Measurements from ENCODE around the gene NTF3. TPM values are rescaled to one million over a fixed set of nuclear protein-coding genes. Genes with fewer than 3 reads are reported as not detected.

NTF3 gene
- total RNA-seq, 2 donors from 2014 or later: 0.71 to 4.1 TPM

GRCh38 chr12:5460817-5461216, 28.9 kb downstream of the NTF3 start:
- Mint-ChIP-seq H3K4me3 (no peak overlapping the region), H3K4me1 (peaks cover 3% of the 10 kb centered on the region), H3K27me3 (ENCODE audit: insufficient read depth) (peaks cover 4% of the 10 kb centered on the region), H3K27ac (no peak overlapping the region), H3K36me3 (ENCODE audit: low read depth) (no peaks in the 10 kb centered on the region), H3K9me3 (no peaks in the 10 kb centered on the region)
- Histone ChIP-seq H3K9ac (ENCODE audit: extremely low read depth, low read length, poor library complexity, severe bottlenecking) (no peak overlapping the region), H3K9me3 (ENCODE audit: control insufficient read depth, low read length) (no peaks in the 10 kb centered on the region), H3K36me3 (ENCODE audit: control insufficient read depth, insufficient read depth, low read length) (no peaks in the 10 kb centered on the region), H3K27ac (ENCODE audit: low read depth, low read length) (no peak overlapping the region), H3K4me1 (ENCODE audit: control insufficient read depth, insufficient read depth, low read length) (no peaks in the 10 kb centered on the region), H3K4me3 (ENCODE audit: low read length) (no peak overlapping the region), H3K27me3 (ENCODE audit: control insufficient read depth, insufficient read depth, low read length, poor library complexity, severe bottlenecking) (no peaks in the 10 kb centered on the region)
- TF ChIP-seq, protein P1, sequence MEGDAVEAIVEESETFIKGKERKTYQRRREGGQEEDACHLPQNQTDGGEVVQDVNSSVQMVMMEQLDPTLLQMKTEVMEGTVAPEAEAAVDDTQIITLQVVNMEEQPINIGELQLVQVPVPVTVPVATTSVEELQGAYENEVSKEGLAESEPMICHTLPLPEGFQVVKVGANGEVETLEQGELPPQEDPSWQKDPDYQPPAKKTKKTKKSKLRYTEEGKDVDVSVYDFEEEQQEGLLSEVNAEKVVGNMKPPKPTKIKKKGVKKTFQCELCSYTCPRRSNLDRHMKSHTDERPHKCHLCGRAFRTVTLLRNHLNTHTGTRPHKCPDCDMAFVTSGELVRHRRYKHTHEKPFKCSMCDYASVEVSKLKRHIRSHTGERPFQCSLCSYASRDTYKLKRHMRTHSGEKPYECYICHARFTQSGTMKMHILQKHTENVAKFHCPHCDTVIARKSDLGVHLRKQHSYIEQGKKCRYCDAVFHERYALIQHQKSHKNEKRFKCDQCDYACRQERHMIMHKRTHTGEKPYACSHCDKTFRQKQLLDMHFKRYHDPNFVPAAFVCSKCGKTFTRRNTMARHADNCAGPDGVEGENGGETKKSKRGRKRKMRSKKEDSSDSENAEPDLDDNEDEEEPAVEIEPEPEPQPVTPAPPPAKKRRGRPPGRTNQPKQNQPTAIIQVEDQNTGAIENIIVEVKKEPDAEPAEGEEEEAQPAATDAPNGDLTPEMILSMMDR (conservative IDR thresholded peaks at IDR 0.05): no peak
- DNase-seq: no peak
- WGBS, 2 experiments (ENCODE audit: insufficient coverage in 1 of 2, insufficient read length in 1 of 2): 86 to 96% methylated on average over 1 of the region's 2 CpGs

GRCh38 chr12:5461966-5462365, 30.1 kb downstream of the NTF3 start:
- Histone ChIP-seq H3K27me3 (ENCODE audit: control insufficient read depth, insufficient read depth, low read length, poor library complexity, severe bottlenecking) (no peaks in the 10 kb centered on the region), H3K36me3 (ENCODE audit: control insufficient read depth, insufficient read depth, low read length) (no peaks in the 10 kb centered on the region), H3K4me3 (ENCODE audit: low read length) (no peak overlapping the region), H3K9me3 (ENCODE audit: control insufficient read depth, low read length) (no peaks in the 10 kb centered on the region), H3K4me1 (ENCODE audit: control insufficient read depth, insufficient read depth, low read length) (no peaks in the 10 kb centered on the region), H3K9ac (ENCODE audit: extremely low read depth, low read length, poor library complexity, severe bottlenecking) (no peak overlapping the region), H3K27ac (ENCODE audit: low read depth, low read length) (no peak overlapping the region)
- no peak for DNase-seq
- no peak overlapping the region for H3K4me3 Mint-ChIP-seq
- peaks cover 2% of the 10 kb centered on the region for H3K4me1 Mint-ChIP-seq
- no peaks in the 10 kb centered on the region for H3K36me3 Mint-ChIP-seq (ENCODE audit: low read depth)
- H3K9me3 Mint-ChIP-seq: no peaks in the 10 kb centered on the region
- H3K27me3 Mint-ChIP-seq (ENCODE audit: insufficient read depth): peaks cover 7% of the 10 kb centered on the region
- 93% methylated on average over 1 of the region's 1 CpG; no CpG with 5 or more reads in 1 of the 2 experiments for WGBS, 2 experiments (ENCODE audit: insufficient coverage in 1 of 2, insufficient read length in 1 of 2)
- TF ChIP-seq, protein P1 (conservative IDR thresholded peaks at IDR 0.05): no peak
- H3K27ac Mint-ChIP-seq: no peak overlapping the region

GRCh38 chr12:5464096-5464495, 32.2 kb downstream of the NTF3 start:
- H3K27me3 Mint-ChIP-seq (ENCODE audit: insufficient read depth): peaks cover 7% of the 10 kb centered on the region
- H3K4me3 ChIP-seq (ENCODE audit: low read length): no peak overlapping the region

More at GRCh38 chr12:5464096-5464495, 32.2 kb downstream of the NTF3 start:
- Mint-ChIP-seq H3K4me1 (no peaks in the 10 kb centered on the region), H3K27ac (no peak overlapping the region), H3K36me3 (ENCODE audit: low read depth) (no peaks in the 10 kb centered on the region), H3K4me3 (no peak overlapping the region), H3K9me3 (no peaks in the 10 kb centered on the region)
- Histone ChIP-seq H3K4me1 (ENCODE audit: control insufficient read depth, insufficient read depth, low read length) (no peaks in the 10 kb centered on the region), H3K36me3 (ENCODE audit: control insufficient read depth, insufficient read depth, low read length) (no peaks in the 10 kb centered on the region), H3K27ac (ENCODE audit: low read depth, low read length) (no peak overlapping the region), H3K27me3 (ENCODE audit: control insufficient read depth, insufficient read depth, low read length, poor library complexity, severe bottlenecking) (no peaks in the 10 kb centered on the region), H3K9ac (ENCODE audit: extremely low read depth, low read length, poor library complexity, severe bottlenecking) (no peak overlapping the region), H3K9me3 (ENCODE audit: control insufficient read depth, low read length) (no peaks in the 10 kb centered on the region)
- TF ChIP-seq, protein P1 (conservative IDR thresholded peaks at IDR 0.05): no peak
- DNase-seq: no peak
- 89 to 100% methylated on average over 1 to 2 of the region's 2 CpGs for WGBS, 2 experiments (ENCODE audit: insufficient coverage in 1 of 2, insufficient read length in 1 of 2)
